ENCODE measurements around the gene SAMD14.

DNA sequence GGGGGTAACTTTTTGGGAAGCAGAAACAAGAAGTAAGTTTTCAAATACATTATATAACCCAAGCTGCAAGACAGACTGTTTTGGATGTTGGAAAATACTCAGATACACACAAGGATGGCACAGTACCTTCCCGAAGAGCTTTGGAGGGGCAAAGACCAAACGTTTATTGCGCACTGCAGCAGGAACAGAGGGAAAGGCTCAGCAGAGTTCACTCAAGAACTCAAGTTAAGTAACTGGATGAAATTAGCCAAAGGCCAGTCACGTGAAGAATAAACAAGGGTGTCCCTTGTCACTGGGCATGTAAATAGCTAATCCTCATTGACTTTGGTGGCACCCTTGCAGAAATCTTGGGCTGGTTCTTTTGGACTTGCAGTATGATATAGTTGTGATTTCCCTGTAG lies 32.0 kb downstream of the SAMD14 start:
- TF ChIP-seq, protein P1, sequence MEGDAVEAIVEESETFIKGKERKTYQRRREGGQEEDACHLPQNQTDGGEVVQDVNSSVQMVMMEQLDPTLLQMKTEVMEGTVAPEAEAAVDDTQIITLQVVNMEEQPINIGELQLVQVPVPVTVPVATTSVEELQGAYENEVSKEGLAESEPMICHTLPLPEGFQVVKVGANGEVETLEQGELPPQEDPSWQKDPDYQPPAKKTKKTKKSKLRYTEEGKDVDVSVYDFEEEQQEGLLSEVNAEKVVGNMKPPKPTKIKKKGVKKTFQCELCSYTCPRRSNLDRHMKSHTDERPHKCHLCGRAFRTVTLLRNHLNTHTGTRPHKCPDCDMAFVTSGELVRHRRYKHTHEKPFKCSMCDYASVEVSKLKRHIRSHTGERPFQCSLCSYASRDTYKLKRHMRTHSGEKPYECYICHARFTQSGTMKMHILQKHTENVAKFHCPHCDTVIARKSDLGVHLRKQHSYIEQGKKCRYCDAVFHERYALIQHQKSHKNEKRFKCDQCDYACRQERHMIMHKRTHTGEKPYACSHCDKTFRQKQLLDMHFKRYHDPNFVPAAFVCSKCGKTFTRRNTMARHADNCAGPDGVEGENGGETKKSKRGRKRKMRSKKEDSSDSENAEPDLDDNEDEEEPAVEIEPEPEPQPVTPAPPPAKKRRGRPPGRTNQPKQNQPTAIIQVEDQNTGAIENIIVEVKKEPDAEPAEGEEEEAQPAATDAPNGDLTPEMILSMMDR (IDR thresholded peaks at IDR 0.05): no peak
- no peak for TF ChIP-seq EZH2 (IDR thresholded peaks at IDR 0.05; ENCODE audit: borderline replicate concordance, insufficient read depth, low read depth, low read length, poor library complexity, severe bottlenecking)
